A673 (cell line): ENCODE measurements around the gene ZNF639. TPM values are rescaled to one million over a fixed set of nuclear protein-coding genes. Genes with fewer than 3 reads are reported as not detected.

Experiments used
- BruUV-seq: library from RNA; stranded (reverse); fragments of 400-500 nt; replicated peaks from 2 replicates; lab custom pipeline; 2021; lab: Mats Ljungman, UMichigan
- CTCF ChIA-PET: fragments of 300-600 bp; sonication (Branson Sonifier 250); formaldehyde crosslinking; loops from one replicate; lab custom pipeline; 2022; ENCODE audit warnings: antibody characterized with exemption; lab: Charles Lee
- POLR2A ChIA-PET: fragments of 300-600 bp; sonication (Branson Sonifier 250); formaldehyde crosslinking; loops from one replicate; lab custom pipeline; 2022; ENCODE audit warnings: antibody characterized with exemption; ENCODE audit not compliant: low non-redundant PET; lab: Charles Lee
- DNase-seq: peaks from one replicate; pipeline ENCODE4 v3.0.0-alpha.2; 2015; ENCODE audit warnings: low spot score
- H3K27ac ChIP-seq: fragments of 200-600 bp; sonication (generic); 2 replicates; pipeline ENCODE4 v1.5.1; 2016; ENCODE audit warnings: mixed run types, low read depth, mild to moderate bottlenecking, mixed read lengths, antibody characterized with exemption, low read length; ENCODE audit not compliant: poor library complexity, severe bottlenecking
- H3K27me3 ChIP-seq: fragments of 200-600 bp; sonication (generic); replicated peaks from 2 replicates; pipeline ENCODE4 v1.6.1; 2017; ENCODE audit warnings: mixed run types, low read depth, mild to moderate bottlenecking, mixed read lengths, antibody characterized with exemption, low read length; ENCODE audit not compliant: insufficient read depth, poor library complexity
- H3K36me3 ChIP-seq: fragments of 200-600 bp; sonication (generic); 2 replicates; pipeline ENCODE4 v1.6.1; 2016; ENCODE audit warnings: mixed run types, mild to moderate bottlenecking, mixed read lengths, antibody characterized with exemption, low read length; ENCODE audit not compliant: insufficient read depth, poor library complexity, severe bottlenecking
- H3K4me1 ChIP-seq: fragments of 200-600 bp; sonication (generic); 2 replicates; pipeline ENCODE4 v1.6.1; 2017; ENCODE audit warnings: mixed run types, mild to moderate bottlenecking, mixed read lengths, antibody characterized with exemption, low read length; ENCODE audit not compliant: insufficient read depth, poor library complexity, severe bottlenecking
- H3K4me3 ChIP-seq: fragments of 200-600 bp; sonication (generic); 2 replicates; pipeline ENCODE4 v1.5.1; 2016; ENCODE audit warnings: low read depth, mixed run types, mild to moderate bottlenecking, mixed read lengths, low read length; ENCODE audit not compliant: poor library complexity, severe bottlenecking
- H3K9me3 ChIP-seq: fragments of 200-600 bp; sonication (generic); 2 replicates; pipeline ENCODE4 v1.6.1; 2016; ENCODE audit warnings: mixed run types, low read depth, mild to moderate bottlenecking, mixed read lengths, antibody characterized with exemption, low read length; ENCODE audit not compliant: poor library complexity, severe bottlenecking
- CTCF ChIP-seq: fragments of 300-800, 200-600 bp; sonication (generic); conservative IDR thresholded peaks from 2 replicates; pipeline ENCODE4 v1.5.1; 2017; ENCODE audit warnings: low read depth, mild to moderate bottlenecking, antibody characterized with exemption, low read length, moderate library complexity, mixed read lengths
- EZH2 ChIP-seq: fragments of 200-600 bp; sonication (generic); IDR thresholded peaks from 2 replicates; pipeline ENCODE4 v1.6.1; 2017; ENCODE audit warnings: borderline replicate concordance, low read depth, mild to moderate bottlenecking, mixed read lengths, antibody characterized with exemption, low read length; ENCODE audit not compliant: poor library complexity, severe bottlenecking
- intact Hi-C: fragments of 100-400 bp; cut with micrococcal nuclease; formaldehyde crosslinking; loops from one replicate; pipeline ENCODE4 v1.10.0; 2022; ENCODE audit not compliant: unreplicated experiment
- total RNA-seq: library from RNA; stranded (reverse); gene quantifications from 2 replicates; pipeline ENCODE4 v1.2.3, GENCODE V29; 2021

ZNF639 gene
- total RNA-seq, 1 experiment from 2014 or later, result 47.4 TPM

GRCh38 chr3:179321668-179322285, 1.1 kb upstream of the ZNF639 start:
- Histone ChIP-seq H3K4me3 (peak overlapping the region; percentile 95), H3K27me3 (no peaks in the 10 kb centered on the region), H3K36me3 (peaks cover 4% of the 10 kb centered on the region), H3K27ac (peak overlapping the region; percentile 95), H3K9me3 (no peaks in the 10 kb centered on the region), H3K4me1 (peaks cover 11% of the 10 kb centered on the region)
- BruUV-seq, result no TSS peak
- CTCF ChIA-PET, result interaction anchor here (0.6 to 1.3 kb wide), 3 partner anchors 173 to 490 kb away, joined by 3 to 6 read pairs (median 4); no protein-coding TSS in a partner anchor
- POLR2A ChIA-PET, result interaction anchor here (0.6 kb wide), 3 partner anchors 75 to 886 kb away, joined by 3 to 4 read pairs (median 3); no protein-coding TSS in a partner anchor
- intact Hi-C loops, result loop anchor here (1.0 kb wide), 3 partner anchors 237 to 306 kb away; partner anchors contain the start of gene ACTL6A
- TF ChIP-seq EZH2, result no peak
- TF ChIP-seq CTCF, result peak; percentile 75
- DNase-seq, result peak; percentile 72

- no peak for TF ChIP-seq CTCF
- TF ChIP-seq EZH2, result no peak
- Histone ChIP-seq H3K9me3 (no peaks in the 10 kb centered on the region), H3K27me3 (no peaks in the 10 kb centered on the region), H3K36me3 (peaks cover 16% of the 10 kb centered on the region), H3K4me3 (peak overlapping the region; percentile 95), H3K27ac (peak overlapping the region; percentile 95), H3K4me1 (peaks cover 11% of the 10 kb centered on the region)
- BruUV-seq, result no TSS peak
- CTCF ChIA-PET, result interaction anchor here (0.6 kb wide), 1 partner anchor 1331 kb away, joined by 3 read pairs; no protein-coding TSS in a partner anchor
- peak; percentile 81 for DNase-seq
- intact Hi-C loops, result no loop called here
- POLR2A ChIA-PET, result no interaction called here
Measured at GRCh38 chr3:179323197-179324110, 623 bp downstream of the ZNF639 start.

GRCh38 chr3:179324270-179324754, 1.5 kb downstream of the ZNF639 start:
- DNase-seq, result peak; percentile 17
- Histone ChIP-seq H3K27me3 (no peaks in the 10 kb centered on the region), H3K4me1 (peaks cover 11% of the 10 kb centered on the region), H3K4me3 (peak overlapping the region; percentile 95), H3K9me3 (no peaks in the 10 kb centered on the region), H3K36me3 (peaks cover 24% of the 10 kb centered on the region), H3K27ac (peak overlapping the region; percentile 95)
- TF ChIP-seq EZH2, result no peak
- BruUV-seq, result TSS peak; percentile 61
- POLR2A ChIA-PET, result interaction anchor here (0.6 kb wide), 1 partner anchor 28 kb away, joined by 3 read pairs; no protein-coding TSS in a partner anchor
- intact Hi-C loops, result no loop called here
- CTCF ChIA-PET, result interaction anchor here (0.6 kb wide), 1 partner anchor 1330 kb away, joined by 3 read pairs; no protein-coding TSS in a partner anchor
